C4-2B (cell line): ENCODE measurements around the gene MASP2.
"Not testable (repeated sequence)": the region's sequence is repeated elsewhere in the genome, so short reads cannot be mapped to it uniquely, and the experiment has no call there.

Source experiments
- H3K27ac ChIP-seq: fragments of 450-650 bp; 2 replicates; pipeline ENCODE4 v1.5.1; 2017
- ZFX ChIP-seq: fragments of 450-650 bp; IDR thresholded peaks from 2 replicates; pipeline ENCODE4 v1.6.1; 2017
- TF ChIP-seq, protein P1 (sequence below): fragments of 450-650 bp; conservative IDR thresholded peaks from 2 replicates; pipeline ENCODE4 v1.5.1; 2017; ENCODE audit warnings: mild to moderate bottlenecking

MASP2 gene

DNA sequence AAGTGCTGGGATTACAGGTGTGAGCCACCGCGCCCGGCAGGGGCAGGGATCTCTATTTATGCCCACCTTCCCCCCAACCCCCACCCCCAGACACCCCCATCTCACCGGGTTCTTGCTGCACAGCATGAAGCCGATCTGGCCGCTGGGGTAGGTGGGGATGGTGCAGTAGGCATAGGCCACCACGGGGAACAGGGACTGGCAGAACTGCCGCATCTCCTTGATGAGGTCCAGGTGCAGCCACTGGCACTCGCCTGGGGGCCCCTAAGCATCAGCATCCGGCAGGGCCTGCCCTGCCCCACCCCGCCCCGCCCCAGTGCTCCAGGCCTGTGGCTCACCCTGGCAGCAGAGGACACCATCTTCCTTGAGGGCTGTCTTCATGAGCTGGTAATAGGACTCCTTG is 8.6 kb upstream of the MASP2 start:
- H3K27ac ChIP-seq, result no peak overlapping the region
- TF ChIP-seq, protein P1, sequence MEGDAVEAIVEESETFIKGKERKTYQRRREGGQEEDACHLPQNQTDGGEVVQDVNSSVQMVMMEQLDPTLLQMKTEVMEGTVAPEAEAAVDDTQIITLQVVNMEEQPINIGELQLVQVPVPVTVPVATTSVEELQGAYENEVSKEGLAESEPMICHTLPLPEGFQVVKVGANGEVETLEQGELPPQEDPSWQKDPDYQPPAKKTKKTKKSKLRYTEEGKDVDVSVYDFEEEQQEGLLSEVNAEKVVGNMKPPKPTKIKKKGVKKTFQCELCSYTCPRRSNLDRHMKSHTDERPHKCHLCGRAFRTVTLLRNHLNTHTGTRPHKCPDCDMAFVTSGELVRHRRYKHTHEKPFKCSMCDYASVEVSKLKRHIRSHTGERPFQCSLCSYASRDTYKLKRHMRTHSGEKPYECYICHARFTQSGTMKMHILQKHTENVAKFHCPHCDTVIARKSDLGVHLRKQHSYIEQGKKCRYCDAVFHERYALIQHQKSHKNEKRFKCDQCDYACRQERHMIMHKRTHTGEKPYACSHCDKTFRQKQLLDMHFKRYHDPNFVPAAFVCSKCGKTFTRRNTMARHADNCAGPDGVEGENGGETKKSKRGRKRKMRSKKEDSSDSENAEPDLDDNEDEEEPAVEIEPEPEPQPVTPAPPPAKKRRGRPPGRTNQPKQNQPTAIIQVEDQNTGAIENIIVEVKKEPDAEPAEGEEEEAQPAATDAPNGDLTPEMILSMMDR, result no peak
- TF ChIP-seq ZFX, result no peak

DNA sequence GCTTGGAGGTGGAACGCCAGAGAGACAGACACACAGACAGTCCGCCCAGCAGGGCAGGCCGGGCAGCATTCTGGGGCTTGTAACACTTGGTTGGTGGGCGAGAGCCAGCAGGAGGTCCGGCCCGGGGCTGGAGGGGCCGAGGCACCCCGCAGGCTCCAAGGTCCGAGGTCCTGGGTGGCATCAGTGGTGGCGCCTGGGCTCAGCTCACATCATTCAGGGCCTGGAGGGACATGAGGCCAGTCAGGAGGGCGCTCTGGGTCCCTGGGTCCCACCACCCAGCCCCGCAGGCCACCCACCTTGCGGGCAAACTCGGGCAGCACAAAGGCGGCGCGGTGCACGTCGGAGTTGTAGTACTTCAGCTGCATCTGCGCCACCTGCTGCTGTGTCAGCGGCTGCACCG is 7.6 kb upstream of the MASP2 start:
- TF ChIP-seq, protein P1, result no peak
- no peak for TF ChIP-seq ZFX
- no peak overlapping the region for H3K27ac ChIP-seq

DNA sequence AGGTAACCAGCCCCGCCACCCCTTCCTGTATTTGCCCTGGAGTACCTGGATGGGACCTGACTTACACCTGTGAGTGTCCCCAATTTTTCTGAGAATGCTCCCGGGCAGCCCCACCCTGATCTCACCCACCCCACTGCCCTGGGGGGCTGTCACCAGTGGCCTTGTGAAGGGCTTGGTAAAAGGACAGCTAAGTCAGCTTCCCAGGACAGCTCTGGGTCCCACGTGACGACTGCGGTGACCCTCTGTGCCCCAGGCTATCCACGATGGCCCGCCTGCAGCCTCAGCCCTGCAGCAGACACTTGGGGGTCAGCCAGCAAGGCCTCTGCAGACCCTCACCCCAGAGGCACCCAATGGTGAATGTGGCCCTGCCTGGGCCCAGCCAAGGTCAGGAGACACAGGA is 7.1 kb upstream of the MASP2 start:
- no peak overlapping the region for H3K27ac ChIP-seq
- TF ChIP-seq ZFX, result no peak
- TF ChIP-seq, protein P1, result no peak

DNA sequence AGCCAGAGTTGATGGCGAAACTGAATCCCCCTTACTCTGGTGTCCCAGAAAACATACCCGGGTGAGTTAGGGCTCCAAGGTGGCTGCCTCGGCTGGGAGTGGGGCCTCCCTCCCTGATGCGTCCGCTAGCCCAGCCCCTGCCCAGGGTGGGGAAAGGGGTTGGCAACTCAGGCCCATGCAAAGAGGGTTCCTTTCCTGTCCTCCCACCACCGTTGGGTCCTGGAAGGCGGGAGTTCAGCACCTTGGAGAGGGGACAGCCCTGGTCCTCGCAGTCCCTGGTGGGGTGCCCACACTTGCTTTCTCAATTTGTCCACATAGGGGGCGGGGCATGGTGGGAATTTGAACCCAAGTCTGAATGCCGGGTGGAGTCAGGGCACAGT is 6.7 kb upstream of the MASP2 start:
- TF ChIP-seq, protein P1, result no peak
- TF ChIP-seq ZFX, result no peak
- no peak overlapping the region for H3K27ac ChIP-seq

DNA sequence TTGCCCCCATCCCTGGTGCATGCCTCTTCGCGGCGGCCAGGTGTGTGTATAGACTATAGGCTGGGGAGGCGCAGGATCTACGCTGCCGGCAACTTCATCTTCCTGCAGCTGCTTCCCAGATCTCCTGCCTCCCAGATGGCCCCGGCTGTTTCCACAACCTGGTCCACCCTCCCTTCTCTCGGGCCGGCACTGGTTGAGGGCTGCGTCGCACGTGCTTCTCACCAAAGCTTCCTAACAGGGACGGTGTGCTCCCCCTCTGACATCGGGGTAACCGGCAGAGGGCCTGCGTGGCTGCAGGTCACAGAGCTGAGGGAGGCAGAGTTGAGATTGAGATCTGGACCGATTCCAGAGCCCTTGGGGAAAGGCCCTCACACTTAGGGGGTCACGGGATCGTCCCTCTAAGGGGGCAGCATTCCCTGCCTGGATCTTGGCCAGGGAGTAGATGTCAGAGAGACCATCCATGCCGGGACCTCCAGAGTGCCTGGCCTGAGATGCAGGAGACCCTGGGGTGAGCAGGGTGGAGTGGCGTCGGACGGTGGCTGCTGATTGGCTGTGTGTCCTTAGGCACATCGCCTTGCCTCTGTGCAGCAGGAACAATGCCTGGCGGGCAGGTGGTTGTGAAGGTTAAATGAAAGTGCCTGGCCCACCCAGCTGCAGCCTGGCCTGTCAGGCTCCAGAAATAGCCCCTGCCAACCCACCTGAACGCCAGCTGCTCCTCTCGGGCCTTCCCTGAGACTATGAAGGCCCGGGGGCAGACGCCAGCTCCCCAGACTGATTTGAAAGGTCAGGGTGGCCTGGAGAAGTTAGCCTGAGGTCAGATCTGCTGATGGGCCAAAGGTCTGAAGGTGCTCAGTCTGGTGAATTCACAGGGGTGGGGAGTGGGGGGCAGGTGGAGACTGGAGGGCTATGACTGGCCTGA is 6.1 kb upstream of the MASP2 start:
- H3K27ac ChIP-seq, result no peak overlapping the region
- TF ChIP-seq ZFX, result no peak
- TF ChIP-seq, protein P1, result no peak

DNA sequence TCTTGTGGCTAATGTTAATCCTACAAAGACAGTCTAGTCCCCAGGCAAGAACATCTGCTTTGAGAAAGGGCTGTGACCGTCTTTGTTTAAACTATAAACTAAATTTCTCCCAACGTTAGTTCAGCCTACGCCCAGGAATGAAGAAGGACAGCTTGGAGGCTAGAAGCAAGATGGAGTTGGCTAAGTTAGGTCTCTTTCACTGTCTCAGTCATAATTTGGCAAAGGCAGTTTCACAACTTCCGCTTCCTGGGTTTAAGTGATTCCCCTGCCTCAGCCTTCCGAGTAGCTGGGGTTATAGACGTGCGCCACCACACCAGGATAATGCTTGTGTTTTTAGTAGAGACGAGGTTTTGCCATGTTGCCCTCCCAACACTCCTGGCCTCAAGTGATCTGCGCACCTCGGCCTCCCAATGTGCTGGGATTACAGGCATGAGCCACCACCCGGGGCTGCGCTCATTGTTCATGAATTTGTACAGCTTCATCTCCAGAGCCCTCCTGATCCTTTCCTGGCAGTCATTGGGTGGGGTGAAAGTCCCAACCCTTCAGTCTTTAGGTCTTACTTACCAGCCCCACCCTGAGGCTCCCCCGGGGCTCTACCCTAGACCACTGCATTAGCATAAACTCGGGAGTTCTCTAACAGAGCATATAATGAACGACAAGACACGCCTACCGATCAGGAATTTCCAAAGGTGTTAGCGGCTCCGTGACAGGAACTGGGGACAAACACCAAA is 4.9 kb upstream of the MASP2 start:
- TF ChIP-seq ZFX, result no peak
- TF ChIP-seq, protein P1, result no peak
- H3K27ac ChIP-seq, result no peak overlapping the region

DNA sequence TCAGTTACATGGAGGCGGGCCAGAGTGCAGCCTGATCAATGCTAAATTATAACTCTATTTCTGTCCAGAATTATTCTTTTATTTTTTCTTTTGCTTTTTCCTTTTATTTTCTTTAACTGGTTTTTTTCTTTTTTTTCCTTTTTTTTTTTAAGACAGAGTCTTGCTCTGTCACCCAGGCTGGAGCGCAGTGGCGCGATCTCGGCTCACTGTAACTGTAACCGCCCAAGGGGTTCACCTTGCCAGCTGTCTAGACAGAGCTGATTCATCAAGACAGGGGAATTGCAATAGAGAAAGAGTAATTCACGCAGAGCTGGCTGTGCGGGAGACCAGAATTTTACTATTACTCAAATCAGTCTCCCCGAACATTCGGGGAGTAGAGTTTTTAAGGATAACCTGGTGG is 4.1 kb upstream of the MASP2 start:
- not testable (repeated sequence) for H3K27ac ChIP-seq

DNA sequence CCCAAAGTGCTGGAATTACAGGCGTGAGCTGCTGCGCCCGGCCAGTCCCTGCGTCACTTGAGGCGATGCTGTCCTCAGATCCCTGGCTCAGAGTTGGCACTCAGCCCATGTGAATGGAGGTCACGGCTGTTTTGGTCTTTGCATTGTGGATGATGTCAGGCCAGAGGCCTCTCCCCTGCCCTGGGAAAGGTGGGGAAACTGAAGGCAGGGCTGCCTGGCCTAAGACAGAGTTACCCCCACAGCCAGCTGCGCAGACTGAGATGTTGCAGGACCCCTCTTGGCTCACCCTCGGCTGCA is 821 bp downstream of the MASP2 start:
- TF ChIP-seq, protein P1, result no peak
- no peak for TF ChIP-seq ZFX
- no peak overlapping the region for H3K27ac ChIP-seq
